Suprapubic skin (tissue), 3 donors: ENCODE data around the gene APEH.
"Not testable (repeated sequence)": the region's sequence is repeated elsewhere in the genome, so short reads cannot be mapped to it uniquely, and the experiment has no call there.

ENCODE experiments used
- EP300 ChIP-seq: sonication (generic); formaldehyde crosslinking; IDR thresholded peaks from one replicate; pipeline ENCODE4 v1.6.1; 2017; ENCODE audit warnings: antibody characterized with exemption
- TF ChIP-seq, protein P1 (sequence below), 2 donors: fragments of 200-600 bp in 1 of 2; fragments of 450-650 bp in 1 of 2; sonication (generic) in 1 of 2; IDR thresholded peaks; one replicate each; pipeline ENCODE4 v1.5.1; 2016 to 2019; ENCODE audit warnings: antibody characterized with exemption in 2 of 2, mild to moderate bottlenecking in 1 of 2, moderate library complexity in 1 of 2

DNA sequence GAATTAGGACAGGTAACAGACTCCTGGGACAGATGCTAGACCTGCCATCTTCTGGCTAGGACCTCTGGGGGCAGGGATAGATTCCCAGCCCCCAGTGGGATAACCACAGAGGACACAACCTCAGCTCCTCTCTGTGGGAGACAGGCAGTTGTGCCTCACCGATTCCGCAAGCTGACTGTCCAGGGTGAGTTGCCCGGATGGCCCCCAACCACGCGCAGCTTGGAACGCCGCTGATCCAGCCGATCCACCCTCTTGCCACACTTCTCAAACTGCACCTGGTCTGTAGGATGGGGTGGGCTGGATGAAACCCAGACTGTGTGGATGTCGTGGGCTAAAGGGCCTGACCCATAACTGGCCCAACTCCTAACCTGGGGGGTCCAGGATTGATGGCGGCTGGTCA lies 11.0 kb downstream of the APEH start:
- TF ChIP-seq, protein P1, sequence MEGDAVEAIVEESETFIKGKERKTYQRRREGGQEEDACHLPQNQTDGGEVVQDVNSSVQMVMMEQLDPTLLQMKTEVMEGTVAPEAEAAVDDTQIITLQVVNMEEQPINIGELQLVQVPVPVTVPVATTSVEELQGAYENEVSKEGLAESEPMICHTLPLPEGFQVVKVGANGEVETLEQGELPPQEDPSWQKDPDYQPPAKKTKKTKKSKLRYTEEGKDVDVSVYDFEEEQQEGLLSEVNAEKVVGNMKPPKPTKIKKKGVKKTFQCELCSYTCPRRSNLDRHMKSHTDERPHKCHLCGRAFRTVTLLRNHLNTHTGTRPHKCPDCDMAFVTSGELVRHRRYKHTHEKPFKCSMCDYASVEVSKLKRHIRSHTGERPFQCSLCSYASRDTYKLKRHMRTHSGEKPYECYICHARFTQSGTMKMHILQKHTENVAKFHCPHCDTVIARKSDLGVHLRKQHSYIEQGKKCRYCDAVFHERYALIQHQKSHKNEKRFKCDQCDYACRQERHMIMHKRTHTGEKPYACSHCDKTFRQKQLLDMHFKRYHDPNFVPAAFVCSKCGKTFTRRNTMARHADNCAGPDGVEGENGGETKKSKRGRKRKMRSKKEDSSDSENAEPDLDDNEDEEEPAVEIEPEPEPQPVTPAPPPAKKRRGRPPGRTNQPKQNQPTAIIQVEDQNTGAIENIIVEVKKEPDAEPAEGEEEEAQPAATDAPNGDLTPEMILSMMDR (IDR thresholded peaks at IDR 0.05) = not testable (repeated sequence)
- TF ChIP-seq EP300 = not testable (repeated sequence)
